Keratinocyte (primary cell): Measurements from ENCODE around the gene TACR2. TPM values are rescaled to one million over a fixed set of nuclear protein-coding genes. Genes with fewer than 3 reads are reported as not detected.

Source experiments
- DNase-seq: peaks from one replicate; pipeline ENCODE4 v3.0.0-alpha.2; 2011; ENCODE audit warnings: low read depth, missing footprints, low spot score
- FAIRE-seq: peaks from 2 replicates; lab custom pipeline; 2011; peaks lifted over from hg19 to GRCh38; lab: Jason Lieb, UNC
- H2AFZ ChIP-seq: 2 replicates; pipeline ENCODE4 v1.6.0; 2012; ENCODE audit warnings: low read length, control low read depth, inconsistent platforms; ENCODE audit not compliant: control insufficient read depth
- H3K27ac ChIP-seq: 2 replicates; pipeline ENCODE4 v1.5.1; 2011; ENCODE audit warnings: low read length; ENCODE audit not compliant: control insufficient read depth, insufficient read depth
- H3K27me3 ChIP-seq: 3 replicates; pipeline ENCODE4 v1.6.0; 2011; ENCODE audit warnings: low read length; ENCODE audit not compliant: control insufficient read depth, insufficient read depth; ENCODE audit errors: extremely low read depth
- H3K36me3 ChIP-seq, 2 experiments: 2 replicates in 1 of 2; 3 replicates in 1 of 2; pipeline ENCODE4 v1.5.1; 2011; ENCODE audit warnings: low read length in 2 of 2, mild to moderate bottlenecking in 1 of 2; ENCODE audit not compliant: control insufficient read depth in 2 of 2, insufficient read depth in 2 of 2; ENCODE audit errors: extremely low read depth in 1 of 2
- H3K4me1 ChIP-seq: 3 replicates; pipeline ENCODE4 v1.5.1; 2011; ENCODE audit warnings: low read length; ENCODE audit not compliant: control insufficient read depth, insufficient read depth; ENCODE audit errors: extremely low read depth
- H3K4me2 ChIP-seq: 3 replicates; pipeline ENCODE4 v1.6.0; 2011; ENCODE audit warnings: low read depth, low read length; ENCODE audit not compliant: control insufficient read depth, insufficient read depth; ENCODE audit errors: extremely low read depth
- H3K4me3 ChIP-seq, 3 experiments: fragments of 200-600 bp in 1 of 3; sonication (generic) in 1 of 3; 2 replicates in 2 of 3; 3 replicates in 1 of 3; pipeline ENCODE4 v1.5.1; 2011 to 2016; ENCODE audit warnings: low read length in 3 of 3, mild to moderate bottlenecking in 3 of 3, control low read depth in 2 of 3, inconsistent platforms in 1 of 3, low read depth in 1 of 3, mixed read lengths in 1 of 3, mixed run types in 1 of 3, moderate library complexity in 1 of 3; ENCODE audit not compliant: control insufficient read depth in 2 of 3, insufficient read depth in 2 of 3; ENCODE audit errors: extremely low read depth in 1 of 3
- H3K79me2 ChIP-seq: 2 replicates; pipeline ENCODE4 v1.6.0; 2012; ENCODE audit warnings: low read length; ENCODE audit not compliant: control insufficient read depth, insufficient read depth
- H3K9ac ChIP-seq: 3 replicates; pipeline ENCODE4 v1.6.0; 2011; ENCODE audit warnings: low read length; ENCODE audit not compliant: control insufficient read depth, insufficient read depth; ENCODE audit errors: extremely low read depth
- H3K9me1 ChIP-seq: 3 replicates; pipeline ENCODE4 v1.6.0; 2011; ENCODE audit warnings: low read length; ENCODE audit not compliant: control insufficient read depth, insufficient read depth; ENCODE audit errors: extremely low read depth
- H3K9me3 ChIP-seq: 2 replicates; pipeline ENCODE4 v1.5.1; 2012; ENCODE audit warnings: low read depth, low read length; ENCODE audit not compliant: control insufficient read depth
- H4K20me1 ChIP-seq: 3 replicates; pipeline ENCODE4 v1.6.0; 2011; ENCODE audit warnings: low read length; ENCODE audit not compliant: control insufficient read depth, insufficient read depth; ENCODE audit errors: extremely low read depth
- CTCF ChIP-seq, 3 experiments: IDR thresholded peaks in 1 of 3; conservative IDR thresholded peaks in 1 of 3; optimal IDR thresholded peaks in 1 of 3; 2 replicates in 2 of 3; 3 replicates in 1 of 3; pipeline versions ENCODE3 to v1.5.1; 2011; ENCODE audit warnings: low read length in 3 of 3, mild to moderate bottlenecking in 3 of 3, moderate library complexity in 2 of 3, control low read depth in 1 of 3, inconsistent platforms in 1 of 3; ENCODE audit not compliant: insufficient read depth in 2 of 3; ENCODE audit errors: extremely low read depth in 1 of 3
- EZH2 ChIP-seq: IDR thresholded peaks from one replicate; pipeline ENCODE4 v1.6.1; 2012; ENCODE audit warnings: inconsistent platforms, mild to moderate bottlenecking, low read length, moderate library complexity
- dilution Hi-C: fragments of 300-500 bp; cut with MboI; formaldehyde crosslinking; loops from one replicate; pipeline ENCODE4 v1.7.0; 2020; ENCODE audit warnings: low sequenced_read_pairs; ENCODE audit not compliant: extremely low pct_ligation_motif_present
- polyA plus RNA-seq, 5 experiments: library from polyadenylated mRNA; depleted of rRNA in 3 of 5; stranded (reverse) in 3 of 5; stranded (forward) in 1 of 5; unstranded in 1 of 5; fragments of >200 nt; gene quantifications; 1 replicate in 1 of 5; 2 replicates in 3 of 5; 3 replicates in 1 of 5; pipeline versions ENCODE4 v1.2.1 to v1.2.3, GENCODE V29; 2011 to 2012; ENCODE audit warnings: missing spikeins in 2 of 5, low read depth in 1 of 5, low replicate concordance in 1 of 5

The TACR2 gene
- polyA plus RNA-seq, 1 donor (not counting 4 experiments of a cell fraction or from before 2014, with no cell fraction given) = 0.07 TPM

- no peak for DNase-seq
- Histone ChIP-seq H2AFZ (no peak overlapping the region), H4K20me1 (no peaks in the 10 kb centered on the region), H3K9me1 (no peaks in the 10 kb centered on the region), H3K27me3 (no peaks in the 10 kb centered on the region), H3K9me3 (no peaks in the 10 kb centered on the region), H3K4me3 (no peak overlapping the region), H3K36me3 (no peaks in the 10 kb centered on the region), H3K4me2 (no peak overlapping the region), H3K9ac (no peak overlapping the region), H3K79me2 (no peaks in the 10 kb centered on the region), H3K4me1 (peaks cover 5% of the 10 kb centered on the region), H3K27ac (no peak overlapping the region)
- FAIRE-seq = no peak
- dilution Hi-C loops = no loop called here
- TF ChIP-seq CTCF (optimal IDR thresholded peaks at IDR 0.05 in 1 of 3, IDR thresholded peaks at IDR 0.05 in 1 of 3, conservative IDR thresholded peaks at IDR 0.05 in 1 of 3; ENCODE audit: extremely low read depth in 1 of 3, insufficient read depth in 2 of 3, low read length in 3 of 3) (no peak), EZH2 (no peak)
Observed at GRCh38 chr10:69414036-69415018, 2.4 kb downstream of the TACR2 start.

GRCh38 chr10:69413221-69413865 lies 3.4 kb downstream of the TACR2 start:
- H3K9me3 ChIP-seq = no peaks in the 10 kb centered on the region

More at GRCh38 chr10:69413221-69413865, 3.4 kb downstream of the TACR2 start:
- TF ChIP-seq CTCF (optimal IDR thresholded peaks at IDR 0.05 in 1 of 3, IDR thresholded peaks at IDR 0.05 in 1 of 3, conservative IDR thresholded peaks at IDR 0.05 in 1 of 3; ENCODE audit: extremely low read depth in 1 of 3, insufficient read depth in 2 of 3, low read length in 3 of 3) (peak; percentile 38 to 68 (median 43)), EZH2 (no peak)
- Histone ChIP-seq H3K4me1 (peaks cover 10% of the 10 kb centered on the region), H3K9ac (no peak overlapping the region), H3K9me1 (no peaks in the 10 kb centered on the region), H3K4me2 (no peak overlapping the region), H4K20me1 (no peaks in the 10 kb centered on the region), H3K79me2 (no peaks in the 10 kb centered on the region), H2AFZ (no peak overlapping the region), H3K27ac (no peak overlapping the region), H3K27me3 (no peaks in the 10 kb centered on the region), H3K4me3 (no peak overlapping the region), H3K36me3 (no peaks in the 10 kb centered on the region)
- no peak for FAIRE-seq
- dilution Hi-C loops = no loop called here
- DNase-seq = no peak
